Ascending aorta (tissue), 2 donors: ENCODE data around the gene RELCH. TPM values are rescaled to one million over a fixed set of nuclear protein-coding genes. Genes with fewer than 3 reads are reported as not detected.

Experiments used
- DNase-seq, 2 donors: peaks; one replicate each; pipeline ENCODE4 v3.0.0-alpha.2; 2019; ENCODE audit warnings: low spot score in 2 of 2
- H3K27ac ChIP-seq, 2 donors: fragments of 200-600 bp; sonication (generic); one replicate each; pipeline ENCODE4 v1.5.1; 2016 to 2017; ENCODE audit warnings: mild to moderate bottlenecking in 1 of 2
- H3K27me3 ChIP-seq: fragments of 200-600 bp; sonication (generic); one replicate; pipeline ENCODE4 v1.5.1; 2017
- H3K36me3 ChIP-seq, 2 donors: fragments of 200-600 bp; sonication (generic); one replicate each; pipeline ENCODE4 v1.5.1; 2016
- H3K4me1 ChIP-seq, 2 donors: fragments of 200-600 bp; sonication (generic); one replicate each; pipeline ENCODE4 v1.5.1; 2016 to 2017; ENCODE audit warnings: mild to moderate bottlenecking in 1 of 2
- H3K4me3 ChIP-seq, 2 donors: fragments of 200-600 bp; sonication (generic); one replicate each; pipeline ENCODE4 v1.5.1; 2016 to 2017; ENCODE audit warnings: mild to moderate bottlenecking in 1 of 2
- H3K9me3 ChIP-seq, 2 donors: fragments of 200-600 bp; sonication (generic); one replicate each; pipeline ENCODE4 v1.5.1; 2016
- intact Hi-C: fragments of 100-400 bp; cut with DNase I; formaldehyde crosslinking; loops from one replicate; pipeline ENCODE4 v1.15.1; 2023
- total RNA-seq: library from RNA; depleted of rRNA; stranded (reverse); fragments of >200 nt; gene quantifications from one replicate; pipeline ENCODE4 v1.1.0, GENCODE V29; 2016
- TF ChIP-seq, protein P1 (sequence below), 3 experiments: fragments of 200-600 bp in 2 of 3; fragments of 450-650 bp in 1 of 3; sonication (generic) in 2 of 3; IDR thresholded peaks; one replicate each; pipeline ENCODE4 v1.5.1; 2016 to 2019; ENCODE audit warnings: antibody characterized with exemption in 3 of 3, mild to moderate bottlenecking in 1 of 3, moderate library complexity in 1 of 3

The RELCH gene
- total RNA-seq, 1 donor from 2014 or later = 26.4 TPM

DNA sequence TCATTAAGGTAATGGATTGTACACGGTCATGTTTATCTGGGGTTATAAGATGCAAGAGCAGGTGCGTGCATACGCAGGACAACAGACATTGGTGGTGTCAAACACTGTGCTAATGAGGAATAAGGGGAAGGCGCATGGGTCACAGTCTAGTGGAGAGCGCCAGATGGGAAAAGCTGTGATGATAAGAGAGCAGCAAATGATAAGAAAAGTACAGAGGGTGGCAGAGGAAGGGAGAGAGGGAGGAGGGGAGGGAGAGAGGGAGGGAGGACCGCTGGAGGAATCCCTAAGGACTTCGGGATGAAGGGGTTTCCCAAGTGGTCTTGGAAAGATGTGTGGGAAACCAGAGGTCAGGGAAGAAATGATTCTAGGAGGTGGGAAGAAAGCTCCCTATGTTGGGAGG, 140.9 kb downstream of the RELCH start:
- no peak for DNase-seq
- intact Hi-C loops = loop anchor here (2.0 kb wide), 2 partner anchors 199 to 257 kb away; no protein-coding TSS in a partner anchor
- H3K36me3 ChIP-seq = no peaks in the 10 kb centered on the region
- H3K4me3 ChIP-seq = no peak overlapping the region
- TF ChIP-seq, protein P1, sequence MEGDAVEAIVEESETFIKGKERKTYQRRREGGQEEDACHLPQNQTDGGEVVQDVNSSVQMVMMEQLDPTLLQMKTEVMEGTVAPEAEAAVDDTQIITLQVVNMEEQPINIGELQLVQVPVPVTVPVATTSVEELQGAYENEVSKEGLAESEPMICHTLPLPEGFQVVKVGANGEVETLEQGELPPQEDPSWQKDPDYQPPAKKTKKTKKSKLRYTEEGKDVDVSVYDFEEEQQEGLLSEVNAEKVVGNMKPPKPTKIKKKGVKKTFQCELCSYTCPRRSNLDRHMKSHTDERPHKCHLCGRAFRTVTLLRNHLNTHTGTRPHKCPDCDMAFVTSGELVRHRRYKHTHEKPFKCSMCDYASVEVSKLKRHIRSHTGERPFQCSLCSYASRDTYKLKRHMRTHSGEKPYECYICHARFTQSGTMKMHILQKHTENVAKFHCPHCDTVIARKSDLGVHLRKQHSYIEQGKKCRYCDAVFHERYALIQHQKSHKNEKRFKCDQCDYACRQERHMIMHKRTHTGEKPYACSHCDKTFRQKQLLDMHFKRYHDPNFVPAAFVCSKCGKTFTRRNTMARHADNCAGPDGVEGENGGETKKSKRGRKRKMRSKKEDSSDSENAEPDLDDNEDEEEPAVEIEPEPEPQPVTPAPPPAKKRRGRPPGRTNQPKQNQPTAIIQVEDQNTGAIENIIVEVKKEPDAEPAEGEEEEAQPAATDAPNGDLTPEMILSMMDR (IDR thresholded peaks at IDR 0.05) = no peak
- H3K9me3 ChIP-seq = no peaks in the 10 kb centered on the region
- peaks cover 3% of the 10 kb centered on the region for H3K27me3 ChIP-seq
- no peak overlapping the region for H3K27ac ChIP-seq
- peaks cover 6 to 26% of the 10 kb centered on the region in 2 donors for H3K4me1 ChIP-seq

DNA sequence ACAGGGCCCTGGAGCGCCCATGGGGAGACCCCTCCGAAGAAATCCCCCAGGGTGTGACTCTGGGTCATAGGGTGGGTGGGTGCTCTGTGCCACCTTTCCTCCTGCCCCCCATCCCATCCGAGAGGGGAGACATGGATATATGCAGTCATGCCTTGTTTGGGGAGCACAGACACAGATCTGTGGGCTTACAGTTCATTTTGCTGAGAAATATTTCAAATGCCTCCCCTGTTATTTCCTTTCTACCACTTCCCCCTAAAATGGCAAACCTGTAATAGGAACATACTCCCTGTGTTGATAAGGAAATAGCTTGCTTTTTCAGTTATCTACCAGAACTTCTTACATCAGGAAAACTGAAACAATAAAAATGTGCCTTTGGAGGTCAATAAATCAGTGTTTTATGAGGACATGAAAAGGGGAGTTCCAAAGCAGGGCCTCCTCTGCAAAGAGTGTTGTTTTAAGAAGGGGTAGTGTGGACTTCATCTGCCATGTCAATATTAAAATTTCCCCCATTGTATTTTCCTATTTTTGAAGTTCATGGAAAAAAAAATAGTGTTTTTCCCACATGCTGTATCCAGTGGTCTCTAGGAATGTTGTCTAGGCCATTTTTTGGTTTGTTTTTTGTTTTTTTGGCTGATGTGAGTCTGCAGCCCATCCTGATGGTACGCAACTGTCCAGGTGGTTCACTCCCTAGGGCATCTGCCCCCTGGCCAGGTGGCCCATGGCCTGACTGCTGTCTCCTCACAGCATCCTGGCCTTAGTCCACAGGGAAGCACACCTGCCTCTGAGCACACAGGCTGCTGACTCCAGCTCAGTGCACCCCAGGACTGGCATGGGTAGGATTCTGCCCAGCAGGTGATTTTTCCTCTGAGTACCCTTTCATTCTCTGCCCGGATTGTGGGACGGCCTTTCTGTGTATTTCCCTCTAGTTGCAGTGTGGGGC, 141.8 kb downstream of the RELCH start:
- Histone ChIP-seq H3K4me1 (peaks cover 6 to 26% of the 10 kb centered on the region in 2 donors), H3K9me3 (no peaks in the 10 kb centered on the region), H3K27ac (no peak overlapping the region), H3K36me3 (no peaks in the 10 kb centered on the region), H3K4me3 (no peak overlapping the region), H3K27me3 (peaks cover 3% of the 10 kb centered on the region)
- no peak for DNase-seq
- TF ChIP-seq, protein P1 (IDR thresholded peaks at IDR 0.05) = no peak
- intact Hi-C loops = no loop called here

DNA sequence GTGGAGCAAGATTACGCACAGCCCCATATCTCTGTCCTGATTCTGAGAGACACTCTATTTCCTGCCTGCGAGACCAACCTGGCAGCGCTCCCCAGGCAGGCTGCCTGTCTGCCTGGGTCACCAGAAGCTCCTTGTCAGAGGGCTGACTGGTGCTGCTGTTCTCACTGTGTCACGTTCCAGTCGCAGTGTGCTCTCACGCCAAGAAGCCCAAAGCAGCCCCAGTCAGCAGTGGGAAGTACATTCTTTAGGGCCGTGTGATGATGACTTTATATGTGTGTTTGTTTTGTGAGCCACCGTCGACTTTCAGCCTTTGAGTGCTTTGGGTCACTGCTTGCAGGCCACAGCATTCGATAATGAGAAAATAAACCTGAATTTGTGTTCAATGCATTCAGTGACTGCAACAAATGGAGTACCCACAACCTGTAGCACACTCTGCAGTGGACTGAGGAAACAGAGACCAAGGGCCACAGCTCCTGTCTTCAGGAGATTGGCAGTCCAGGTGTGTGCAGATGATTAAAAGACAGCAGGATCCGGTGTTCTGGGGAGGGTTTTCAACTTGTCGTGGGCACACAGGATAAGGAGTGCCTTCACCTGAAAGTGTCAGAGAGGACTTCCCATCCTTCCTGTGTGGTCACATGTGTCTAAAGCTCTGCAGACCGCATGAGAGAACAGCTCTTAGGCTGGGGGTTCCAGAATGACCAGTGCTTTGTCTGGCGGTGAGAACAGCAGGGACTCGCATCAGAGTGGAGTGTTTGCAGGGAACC, 142.8 kb downstream of the RELCH start:
- H3K9me3 ChIP-seq = no peaks in the 10 kb centered on the region
- peaks cover 6 to 23% of the 10 kb centered on the region in 2 donors for H3K4me1 ChIP-seq
- H3K27ac ChIP-seq = no peak overlapping the region
- DNase-seq = no peak
- H3K4me3 ChIP-seq = no peak overlapping the region
- no peaks in the 10 kb centered on the region for H3K36me3 ChIP-seq
- intact Hi-C loops = no loop called here
- H3K27me3 ChIP-seq = no peaks in the 10 kb centered on the region
- TF ChIP-seq, protein P1 (IDR thresholded peaks at IDR 0.05) = no peak

DNA sequence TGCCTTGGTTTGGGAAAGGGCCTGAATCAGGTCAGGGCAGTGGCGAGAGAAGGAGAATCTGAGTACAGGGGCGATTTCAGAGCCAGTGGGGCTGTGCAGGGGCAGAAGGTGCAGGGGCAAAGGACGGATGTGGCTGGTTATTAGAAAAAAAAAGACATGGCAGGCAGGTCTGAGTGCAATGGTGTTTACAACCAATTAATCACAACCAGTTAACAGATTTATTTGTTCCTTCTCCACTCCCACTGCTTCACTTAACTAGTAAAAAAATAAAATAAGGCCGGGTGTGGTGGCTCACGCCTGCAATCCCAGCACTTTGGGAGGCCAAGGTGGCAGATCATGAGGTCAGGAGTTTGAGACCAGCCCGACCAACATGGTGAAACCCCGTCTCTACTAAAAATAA, 143.6 kb downstream of the RELCH start:
- H3K4me1 ChIP-seq = peaks cover 6 to 19% of the 10 kb centered on the region in 2 donors
- H3K27me3 ChIP-seq = no peaks in the 10 kb centered on the region
- no peak for DNase-seq
- H3K4me3 ChIP-seq = no peak overlapping the region
- H3K9me3 ChIP-seq = no peaks in the 10 kb centered on the region
- H3K27ac ChIP-seq = no peak overlapping the region
- TF ChIP-seq, protein P1 (IDR thresholded peaks at IDR 0.05) = no peak
- H3K36me3 ChIP-seq = no peaks in the 10 kb centered on the region
- intact Hi-C loops = no loop called here

DNA sequence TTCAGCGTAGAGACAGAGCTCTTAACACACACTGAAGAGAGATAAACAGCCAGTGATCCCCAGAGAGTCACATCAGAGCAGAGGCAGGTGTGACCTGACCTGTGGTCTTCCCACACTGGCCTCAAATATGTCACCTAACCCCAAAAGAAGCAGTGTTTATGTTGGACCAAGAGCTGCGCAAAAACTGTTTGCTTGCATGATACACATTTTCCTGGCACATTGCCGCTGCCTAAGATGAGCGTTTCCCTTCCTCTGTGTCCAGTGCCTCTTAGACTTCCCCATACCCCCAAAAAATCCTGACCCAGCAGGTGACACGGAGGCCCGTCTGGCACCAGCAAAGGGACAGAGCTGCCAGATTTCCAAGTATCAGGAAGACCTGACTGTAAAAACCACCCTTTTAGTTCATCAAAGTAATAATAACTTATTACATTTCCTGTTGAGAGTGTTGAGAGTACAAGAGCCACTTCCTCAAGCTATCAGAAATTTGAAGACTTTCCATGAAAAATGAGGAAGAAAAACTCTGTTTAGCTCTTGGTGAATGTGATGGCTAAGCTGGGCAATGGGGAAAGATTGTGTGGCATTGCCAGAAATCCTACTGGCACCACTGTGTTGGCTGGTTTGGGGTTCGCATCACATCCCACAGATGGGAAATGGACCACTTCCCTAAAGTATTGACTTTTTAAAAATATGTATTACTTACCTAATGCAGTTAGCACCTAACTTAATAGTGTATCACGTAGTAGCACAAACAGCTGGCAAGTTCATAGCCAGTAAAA, 144.7 kb downstream of the RELCH start:
- intact Hi-C loops = no loop called here
- no peak overlapping the region for H3K27ac ChIP-seq
- no peaks in the 10 kb centered on the region for H3K27me3 ChIP-seq
- H3K36me3 ChIP-seq = no peaks in the 10 kb centered on the region
- peaks cover 0 to 10% of the 10 kb centered on the region in 2 donors for H3K4me1 ChIP-seq
- DNase-seq = no peak
- H3K9me3 ChIP-seq = no peaks in the 10 kb centered on the region
- TF ChIP-seq, protein P1 (IDR thresholded peaks at IDR 0.05) = no peak
- H3K4me3 ChIP-seq = no peak overlapping the region
